ENCODE results near the gene PLXDC2.
"Not testable (repeated sequence)": the region's sequence is repeated elsewhere in the genome, so short reads cannot be mapped to it uniquely, and the experiment has no call there.

Gene PLXDC2

GRCh38 chr10:20207653-20208052 is 391.4 kb downstream of the PLXDC2 start:
- no peak for DNase-seq (ENCODE audit: low read depth)

GRCh38 chr10:20209098-20209497 is 392.9 kb downstream of the PLXDC2 start:
- DNase-seq (ENCODE audit: low read depth) = not testable (repeated sequence)

DNA sequence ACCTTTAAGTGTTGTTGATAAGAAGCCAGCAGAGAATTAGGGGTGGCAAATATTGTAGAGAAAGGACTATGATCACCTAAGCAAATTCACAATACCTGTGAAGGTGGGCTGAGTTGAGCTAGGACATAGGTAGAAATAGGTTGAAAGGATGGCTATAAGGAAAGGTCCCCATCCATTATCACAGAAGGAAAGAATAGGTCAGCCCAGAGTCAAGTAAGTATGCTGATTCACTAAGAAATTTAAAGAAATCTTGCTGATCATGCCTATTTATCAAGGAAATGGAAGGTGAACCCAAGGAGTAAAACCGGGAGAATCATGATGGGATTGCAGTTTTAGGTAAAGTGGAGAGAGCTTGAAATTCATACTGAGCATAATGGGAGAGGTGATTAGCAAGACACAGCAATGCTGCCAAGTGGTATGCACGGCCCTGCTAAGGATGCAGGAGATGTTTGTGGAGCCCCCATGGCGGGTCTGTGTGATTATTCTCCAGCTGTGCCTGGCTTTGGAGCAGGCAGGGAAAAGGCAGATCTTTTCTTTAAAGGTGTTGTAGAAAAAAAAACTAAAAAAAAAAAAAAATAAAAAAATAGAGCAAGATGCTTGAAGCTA is 399.4 kb downstream of the PLXDC2 start:
- no peak for DNase-seq (ENCODE audit: low read depth)

- no peak for DNase-seq (ENCODE audit: low read depth)
These were observed 405.1 kb downstream of the PLXDC2 start for GRCh38 chr10:20221356-20221755.

- no peak for DNase-seq (ENCODE audit: low read depth)
These were observed 412.5 kb downstream of the PLXDC2 start for GRCh38 chr10:20228729-20229128.

GRCh38 chr10:20232079-20232705 is 416.0 kb downstream of the PLXDC2 start:
- no peak for DNase-seq (ENCODE audit: low read depth)

- no peak for DNase-seq (ENCODE audit: low read depth)
These were observed 417.2 kb downstream of the PLXDC2 start for GRCh38 chr10:20233423-20233822.

- DNase-seq (ENCODE audit: low read depth) = no peak
These were observed 418.3 kb downstream of the PLXDC2 start for GRCh38 chr10:20234579-20234978.

GRCh38 chr10:20237091-20237570 is 420.9 kb downstream of the PLXDC2 start:
- DNase-seq (ENCODE audit: low read depth) = no peak

DNA sequence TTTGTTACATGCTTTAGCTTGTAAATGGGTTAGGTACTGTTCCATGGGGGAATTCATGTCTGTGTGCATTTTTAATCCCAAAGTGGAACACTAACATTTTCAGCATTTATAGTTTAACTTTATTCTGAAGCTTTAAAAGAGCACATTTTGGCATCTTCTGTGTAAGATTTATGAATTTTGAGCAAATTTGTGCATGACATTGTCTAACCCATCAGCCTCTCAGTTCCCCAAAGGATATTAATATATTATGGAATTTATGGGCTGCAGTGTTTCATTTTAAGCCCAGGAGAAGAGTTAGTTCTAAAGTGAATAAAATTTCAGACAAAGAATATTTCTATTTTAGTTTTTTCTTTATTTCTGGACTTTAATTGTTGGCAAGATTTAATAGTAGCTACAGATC is 421.4 kb downstream of the PLXDC2 start:
- DNase-seq (ENCODE audit: low read depth) = no peak

DNA sequence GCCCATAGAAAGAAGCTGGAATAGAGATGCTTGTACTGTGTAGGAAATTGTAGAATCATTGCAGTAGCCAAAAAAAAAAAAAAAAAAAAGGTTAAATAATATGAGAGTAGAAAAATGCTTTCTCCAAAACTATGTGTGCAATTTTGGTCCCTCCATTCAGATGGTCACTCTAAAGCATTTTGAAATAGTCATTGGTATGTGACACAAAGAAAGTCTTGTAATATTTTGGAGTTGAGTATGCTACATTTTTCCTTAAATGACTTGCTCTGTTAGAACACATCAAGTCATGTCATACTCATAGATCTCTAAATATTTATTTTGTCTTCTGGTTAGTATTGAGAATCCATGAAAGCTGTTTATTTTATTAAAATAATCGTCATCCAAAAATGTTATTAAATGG is 424.4 kb downstream of the PLXDC2 start:
- DNase-seq (ENCODE audit: low read depth) = no peak

DNA sequence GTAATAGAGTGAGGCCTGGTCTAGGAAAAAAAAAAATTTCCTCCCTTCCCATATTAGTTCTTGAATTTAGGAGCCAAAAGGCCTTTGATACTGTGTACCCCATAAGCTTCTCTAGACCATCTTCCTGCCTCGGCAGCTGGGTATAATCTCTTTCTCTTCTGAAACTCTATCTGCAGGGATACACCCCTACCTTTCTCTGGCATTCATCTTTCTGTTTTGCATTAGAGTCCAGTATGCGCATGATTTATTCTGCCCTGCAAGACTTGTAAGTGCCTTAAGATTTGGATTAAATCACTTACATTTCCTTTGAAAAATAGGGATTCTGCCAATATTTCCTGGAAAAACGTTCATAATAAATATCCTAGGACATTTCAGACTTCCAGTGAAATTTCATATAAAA is 431.2 kb downstream of the PLXDC2 start:
- no peak for DNase-seq (ENCODE audit: low read depth)

GRCh38 chr10:20247891-20248708 is 431.9 kb downstream of the PLXDC2 start:
- no peak for DNase-seq (ENCODE audit: low read depth)

DNA sequence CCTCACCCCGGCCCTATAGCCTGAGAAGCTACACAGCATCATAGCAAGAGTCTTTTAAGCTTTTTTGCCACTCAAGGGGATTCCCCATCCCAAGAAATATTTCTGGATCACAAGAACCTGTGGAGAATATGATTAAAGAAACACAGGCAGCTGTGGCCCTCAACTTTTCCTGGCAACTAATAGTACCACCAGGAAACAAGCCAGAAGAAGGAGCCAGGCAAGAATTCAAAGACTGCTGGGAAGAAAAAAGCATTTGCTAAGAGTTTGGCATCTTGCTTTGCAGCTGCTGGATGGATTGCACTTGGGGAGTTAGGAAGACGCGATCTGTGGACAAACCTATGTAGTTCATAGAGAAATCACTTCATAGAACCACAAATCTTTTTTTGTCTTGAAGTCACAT is 437.8 kb downstream of the PLXDC2 start:
- DNase-seq (ENCODE audit: low read depth) = no peak

DNA sequence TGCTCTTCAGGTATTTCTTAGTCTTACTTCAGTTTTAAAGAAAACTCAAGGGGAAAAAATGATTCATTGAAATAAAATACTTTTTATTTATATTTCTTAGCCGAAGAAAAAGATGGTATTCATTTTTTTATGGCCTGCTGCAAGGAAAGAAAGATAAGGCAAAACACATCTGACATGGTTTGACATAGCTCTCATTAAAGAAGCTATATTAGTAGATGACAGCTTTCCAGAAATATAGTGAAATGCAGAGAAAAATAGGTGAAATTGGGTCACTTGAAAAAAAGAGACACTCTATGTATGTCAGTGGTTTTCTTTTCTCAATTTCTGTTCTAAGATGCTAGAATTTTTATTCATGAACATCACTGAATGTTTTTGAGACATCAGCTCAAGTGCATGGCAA is 438.3 kb downstream of the PLXDC2 start:
- DNase-seq (ENCODE audit: low read depth) = no peak

- DNase-seq (ENCODE audit: low read depth) = no peak
These were observed 440.7 kb downstream of the PLXDC2 start for GRCh38 chr10:20256969-20257368.

DNA sequence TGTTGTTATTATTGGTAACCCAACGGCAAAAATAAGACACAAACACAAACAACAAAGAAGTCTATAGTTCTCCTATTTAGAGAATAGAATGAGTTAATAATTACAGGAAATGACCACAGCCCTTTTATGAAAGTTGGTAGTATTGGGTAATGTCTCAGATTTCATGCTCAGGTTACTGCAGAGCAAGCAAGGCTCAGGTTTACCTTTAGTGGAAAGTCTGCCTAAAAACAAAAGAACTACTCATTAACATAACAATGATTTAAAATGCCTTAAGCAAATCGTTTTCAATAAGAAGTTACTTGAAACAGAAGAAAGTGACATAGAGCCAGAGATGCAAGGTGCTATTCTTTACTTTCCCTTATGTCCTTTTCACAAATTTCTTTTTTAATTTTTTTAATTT is 441.2 kb downstream of the PLXDC2 start:
- no peak for DNase-seq (ENCODE audit: low read depth)

GRCh38 chr10:20265146-20265545 is 448.9 kb downstream of the PLXDC2 start:
- DNase-seq (ENCODE audit: low read depth) = no peak

- no peak for DNase-seq (ENCODE audit: low read depth)
These were observed 451.5 kb downstream of the PLXDC2 start for GRCh38 chr10:20267734-20268133.

DNA sequence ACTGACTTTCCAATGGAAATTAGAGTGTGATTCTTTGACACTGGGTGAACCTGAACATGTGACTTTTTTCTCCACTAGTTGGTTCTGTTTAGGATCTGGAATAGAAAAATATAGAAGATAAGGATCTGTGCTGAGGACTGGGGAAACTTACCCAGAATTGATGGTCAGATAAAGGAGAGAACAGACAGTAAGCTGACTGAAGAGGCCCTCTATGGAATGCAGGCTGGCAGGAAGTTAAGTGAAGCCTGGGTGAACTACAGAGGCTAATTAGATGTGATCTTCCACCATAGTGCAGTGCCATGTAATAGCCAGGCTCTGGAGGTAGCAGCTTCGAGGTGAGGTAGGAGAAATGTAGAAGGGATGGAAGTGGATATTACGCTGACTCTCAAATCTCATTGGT is 455.3 kb downstream of the PLXDC2 start:
- DNase-seq (ENCODE audit: low read depth) = no peak

- DNase-seq (ENCODE audit: low read depth) = no peak
These were observed 456.4 kb downstream of the PLXDC2 start for GRCh38 chr10:20272608-20273007.

DNA sequence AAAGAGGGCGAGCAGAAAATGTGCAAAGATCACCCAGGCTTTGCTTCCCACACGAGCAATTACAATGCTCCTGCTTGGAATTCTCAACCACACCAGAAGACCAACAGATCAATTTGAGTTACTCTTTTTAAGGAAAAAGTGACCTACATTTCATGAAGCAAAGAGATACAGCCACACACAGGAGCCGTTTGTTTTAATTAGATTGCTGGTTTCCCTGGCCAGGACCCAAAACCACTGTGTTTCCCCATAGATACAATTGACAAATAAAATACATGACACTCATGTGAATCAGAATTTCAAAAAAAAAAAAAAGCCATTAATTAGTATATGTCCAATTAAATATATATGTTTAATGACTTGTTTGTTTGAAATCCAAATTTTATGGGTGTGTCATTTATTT is 458.3 kb downstream of the PLXDC2 start:
- DNase-seq (ENCODE audit: low read depth) = no peak
